Measurements from ENCODE around the gene CCR4. TPM values are rescaled to one million over a fixed set of nuclear protein-coding genes. Genes with fewer than 3 reads are reported as not detected.

CCR4 gene
- total and polyA plus RNA-seq, 3 donors from 2014 or later, result 2.0 to 3.0 (median 2.8) TPM

- no peaks in the 10 kb centered on the region for H3K27me3 ChIP-seq
- H3K27ac ChIP-seq, result no peak overlapping the region
- WGBS, 2 donors, result 78 to 88% methylated on average over 4 of the region's 4 CpGs
- H3K9me3 ChIP-seq, result no peaks in the 10 kb centered on the region
- no peaks in the 10 kb centered on the region for H3K36me3 ChIP-seq (ENCODE audit: low read depth, missing control alignments)
- intact Hi-C loops (cut with DNase I; ENCODE audit: low total_unique reads), result no loop called here
- TF ChIP-seq CTCF (IDR thresholded peaks at IDR 0.05) (no peak), POLR2A (IDR thresholded peaks at IDR 0.05) (no peak)
- H3K4me1 ChIP-seq, result no peaks in the 10 kb centered on the region
- DNase-seq, result no peak
- no peak overlapping the region for H3K4me3 ChIP-seq
Measured at GRCh38 chr3:32995098-32995497, 43.7 kb downstream of the CCR4 start.

DNA sequence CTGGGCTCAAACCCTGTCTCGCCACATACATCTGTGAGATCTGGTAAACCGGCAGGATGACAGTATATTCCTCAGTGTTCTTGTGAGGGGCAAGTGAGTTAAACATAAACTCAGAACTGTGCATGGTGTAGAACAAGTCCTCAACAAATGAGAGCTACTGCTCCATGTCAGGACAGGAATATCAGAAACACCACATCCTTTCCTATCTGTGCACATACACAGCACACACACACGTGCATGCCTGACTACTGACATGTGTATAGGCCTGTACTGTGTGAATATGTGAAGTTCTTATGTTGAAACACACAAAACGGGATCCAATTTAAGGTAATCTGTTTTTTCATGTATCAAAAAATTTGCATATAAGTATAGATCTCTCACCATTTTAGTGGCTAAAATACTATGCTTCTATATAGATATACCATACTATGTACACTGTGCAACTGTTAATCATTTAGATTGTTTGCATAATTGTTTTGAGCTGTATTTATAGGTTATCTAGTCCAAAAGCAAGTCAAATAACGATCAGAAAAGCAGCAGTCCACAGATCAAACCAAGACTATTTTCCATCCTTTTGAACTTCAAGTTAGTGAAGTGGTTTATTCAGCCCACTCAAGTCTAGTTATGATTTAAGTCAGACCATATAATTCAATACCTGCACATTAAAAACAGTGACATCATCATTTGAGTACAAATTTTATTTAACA lies 44.8 kb downstream of the CCR4 start:
- Histone ChIP-seq H3K27me3 (no peaks in the 10 kb centered on the region), H3K36me3 (ENCODE audit: low read depth, missing control alignments) (no peaks in the 10 kb centered on the region), H3K4me3 (no peak overlapping the region), H3K27ac (no peak overlapping the region), H3K9me3 (no peaks in the 10 kb centered on the region), H3K4me1 (no peaks in the 10 kb centered on the region)
- intact Hi-C loops (cut with DNase I; ENCODE audit: low total_unique reads), result no loop called here
- DNase-seq, result no peak
- TF ChIP-seq CTCF (IDR thresholded peaks at IDR 0.05) (no peak), POLR2A (IDR thresholded peaks at IDR 0.05) (no peak)
- WGBS, 2 donors, result 78 to 90% methylated on average over 5 of the region's 5 CpGs

GRCh38 chr3:32996755-32997091 lies 45.3 kb downstream of the CCR4 start:
- no peak for DNase-seq
- intact Hi-C loops (cut with DNase I; ENCODE audit: low total_unique reads), result no loop called here
- Histone ChIP-seq H3K27me3 (no peaks in the 10 kb centered on the region), H3K9me3 (no peaks in the 10 kb centered on the region), H3K4me3 (no peak overlapping the region), H3K4me1 (no peaks in the 10 kb centered on the region), H3K36me3 (ENCODE audit: low read depth, missing control alignments) (no peaks in the 10 kb centered on the region), H3K27ac (no peak overlapping the region)
- TF ChIP-seq CTCF (IDR thresholded peaks at IDR 0.05), result no peak
- no peak for TF ChIP-seq POLR2A (IDR thresholded peaks at IDR 0.05)
- 84 to 93% methylated on average over 2 of the region's 2 CpGs for WGBS, 2 donors

DNA sequence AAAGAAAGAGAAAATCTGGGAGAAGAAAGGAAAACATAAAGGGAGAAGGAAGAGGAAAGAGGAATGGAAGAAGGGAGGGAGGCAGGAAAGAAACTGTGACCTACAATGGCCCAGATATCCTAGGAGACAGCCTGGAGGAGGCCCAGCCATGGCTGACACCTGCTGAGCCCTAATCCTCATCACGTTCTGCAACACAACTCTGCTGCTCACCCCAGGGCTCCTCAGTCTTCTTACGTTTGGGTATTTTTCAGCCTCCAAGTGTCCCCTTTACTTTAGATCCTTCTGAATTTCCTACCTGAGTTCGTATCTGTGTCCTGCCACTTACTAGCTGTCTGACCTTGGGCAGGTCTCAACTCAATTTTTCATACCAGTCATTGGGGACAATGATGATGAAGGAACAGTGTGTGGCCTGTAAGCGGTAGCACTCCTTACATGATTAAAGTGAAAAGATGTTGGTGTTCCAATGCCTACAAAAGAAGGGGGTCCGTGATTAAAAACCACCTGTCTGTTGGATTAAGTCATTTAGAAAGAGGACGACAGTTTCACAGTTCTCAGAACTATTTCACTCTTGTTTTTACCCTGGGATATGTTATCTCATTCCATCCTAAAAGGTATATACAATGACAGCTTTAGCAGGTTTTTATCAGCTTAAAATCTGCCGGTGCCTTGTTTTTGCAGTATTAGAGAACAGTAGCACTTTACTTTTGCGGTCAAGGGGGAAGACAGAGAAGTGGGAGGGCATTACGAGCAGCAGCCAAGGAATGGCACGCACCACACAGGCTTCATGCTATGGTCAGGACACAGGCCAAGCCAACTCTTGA lies 47.4 kb downstream of the CCR4 start:
- no peaks in the 10 kb centered on the region for H3K27me3 ChIP-seq
- H3K9me3 ChIP-seq, result no peaks in the 10 kb centered on the region
- DNase-seq, result no peak
- TF ChIP-seq POLR2A (IDR thresholded peaks at IDR 0.05) (no peak), CTCF (IDR thresholded peaks at IDR 0.05) (no peak)
- intact Hi-C loops (cut with DNase I; ENCODE audit: low total_unique reads), result no loop called here
- H3K4me1 ChIP-seq, result no peaks in the 10 kb centered on the region
- no peak overlapping the region for H3K27ac ChIP-seq
- no peak overlapping the region for H3K4me3 ChIP-seq
- 88 to 89% methylated on average over 9 to 10 of the region's 10 CpGs for WGBS, 2 donors
- H3K36me3 ChIP-seq (ENCODE audit: low read depth, missing control alignments), result no peaks in the 10 kb centered on the region
